GM13977 (cell line): ENCODE measurements around the gene SLC6A6.

Experiments used
- DNase-seq: peaks from one replicate; pipeline ENCODE4 v3.0.0; 2012; ENCODE audit warnings: low spot score
- CTCF ChIP-seq: IDR thresholded peaks from 2 replicates; pipeline ENCODE4 v1.5.1; 2012; ENCODE audit warnings: mild to moderate bottlenecking, control low read depth; ENCODE audit not compliant: insufficient read depth; ENCODE audit errors: extremely low read depth, missing control alignments
- in situ Hi-C: fragments of 300-500 bp; cut with MboI; formaldehyde crosslinking; loops from one replicate; pipeline ENCODE4 v1.12.0; 2022; ENCODE audit warnings: low sequenced_read_pairs, low pct_unique_long_range_greater_than_20kb, mixed read lengths, inconsistent platforms; ENCODE audit not compliant: unreplicated experiment

SLC6A6 gene

GRCh38 chr3:14413381-14414071 lies 11.1 kb downstream of the SLC6A6 start:
- in situ Hi-C loops: no loop called here
- TF ChIP-seq CTCF: no peak
- DNase-seq: no peak

- in situ Hi-C loops: no loop called here
- DNase-seq: no peak
- no peak for TF ChIP-seq CTCF
Observed at GRCh38 chr3:14414846-14415464, 12.5 kb downstream of the SLC6A6 start.

- no peak for TF ChIP-seq CTCF
- in situ Hi-C loops: no loop called here
- DNase-seq: no peak
Observed at GRCh38 chr3:14415501-14415900, 13.1 kb downstream of the SLC6A6 start.

GRCh38 chr3:14416453-14416852 lies 14.0 kb downstream of the SLC6A6 start:
- TF ChIP-seq CTCF: no peak
- no peak for DNase-seq
- in situ Hi-C loops: no loop called here

- no peak for TF ChIP-seq CTCF
- in situ Hi-C loops: no loop called here
- DNase-seq: no peak
Observed at GRCh38 chr3:14418296-14419250, 16.2 kb downstream of the SLC6A6 start.
